AG08395 (cell line): Measurements from ENCODE around the gene CYB5RL.
"Not testable (repeated sequence)": the region's sequence is repeated elsewhere in the genome, so short reads cannot be mapped to it uniquely, and the experiment has no call there.

Experiments used
- DNase-seq: peaks from one replicate; pipeline ENCODE4 v3.0.0; 2012; ENCODE audit warnings: mixed read lengths, low spot score

CYB5RL gene

GRCh38 chr1:54186056-54186455 is 13.8 kb downstream of the CYB5RL start:
- no peak for DNase-seq

- DNase-seq = no peak
Measured at GRCh38 chr1:54180701-54181360, 19.0 kb downstream of the CYB5RL start.

GRCh38 chr1:54178296-54179070 is 21.3 kb downstream of the CYB5RL start:
- DNase-seq = no peak

- no peak for DNase-seq
Measured at GRCh38 chr1:54177726-54178125, 22.1 kb downstream of the CYB5RL start.

GRCh38 chr1:54176621-54177327 is 23.1 kb downstream of the CYB5RL start:
- DNase-seq = no peak

- no peak for DNase-seq
Measured at GRCh38 chr1:54174106-54174505, 25.7 kb downstream of the CYB5RL start.

- DNase-seq = no peak
Measured at GRCh38 chr1:54173681-54174080, 26.1 kb downstream of the CYB5RL start.

GRCh38 chr1:54172614-54173599 is 26.9 kb downstream of the CYB5RL start:
- no peak for DNase-seq

GRCh38 chr1:54171606-54172005 is 28.2 kb downstream of the CYB5RL start:
- DNase-seq = no peak

GRCh38 chr1:54171016-54171415 is 28.8 kb downstream of the CYB5RL start:
- DNase-seq = no peak

- DNase-seq = no peak
Measured at GRCh38 chr1:54169068-54169467, 30.8 kb downstream of the CYB5RL start.

GRCh38 chr1:54168206-54168965 is 31.4 kb downstream of the CYB5RL start:
- no peak for DNase-seq

- DNase-seq = peak; percentile 60
Measured at GRCh38 chr1:54167422-54168139, 32.2 kb downstream of the CYB5RL start.

GRCh38 chr1:54166357-54166756 is 33.5 kb downstream of the CYB5RL start:
- not testable (repeated sequence) for DNase-seq

GRCh38 chr1:54165146-54165545 is 34.7 kb downstream of the CYB5RL start:
- no peak for DNase-seq

- DNase-seq = no peak
Measured at GRCh38 chr1:54163573-54163972, 36.3 kb downstream of the CYB5RL start.

- no peak for DNase-seq
Measured at GRCh38 chr1:54163051-54163450, 36.8 kb downstream of the CYB5RL start.

- DNase-seq = no peak
Measured at GRCh38 chr1:54161495-54162168, 38.2 kb downstream of the CYB5RL start.

- peak; percentile 33 for DNase-seq
Measured at GRCh38 chr1:54160351-54160750, 39.5 kb downstream of the CYB5RL start.
